Choroid plexus epithelial cell (primary cell): ENCODE data around the gene ZNF532.

Experiments used
- DNase-seq: peaks from one replicate; pipeline ENCODE4 v3.0.0-alpha.2; 2010; ENCODE audit warnings: low read depth
- H3K4me3 ChIP-seq: 2 replicates; pipeline ENCODE4 v1.5.1; 2011; ENCODE audit warnings: low read depth, mild to moderate bottlenecking, control low read depth, low read length, moderate library complexity
- CTCF ChIP-seq: conservative IDR thresholded peaks from 2 replicates; pipeline ENCODE4 v1.5.1; 2011; ENCODE audit warnings: low read depth, mild to moderate bottlenecking, control low read depth, inconsistent platforms, low read length, moderate library complexity

ZNF532 gene

DNA sequence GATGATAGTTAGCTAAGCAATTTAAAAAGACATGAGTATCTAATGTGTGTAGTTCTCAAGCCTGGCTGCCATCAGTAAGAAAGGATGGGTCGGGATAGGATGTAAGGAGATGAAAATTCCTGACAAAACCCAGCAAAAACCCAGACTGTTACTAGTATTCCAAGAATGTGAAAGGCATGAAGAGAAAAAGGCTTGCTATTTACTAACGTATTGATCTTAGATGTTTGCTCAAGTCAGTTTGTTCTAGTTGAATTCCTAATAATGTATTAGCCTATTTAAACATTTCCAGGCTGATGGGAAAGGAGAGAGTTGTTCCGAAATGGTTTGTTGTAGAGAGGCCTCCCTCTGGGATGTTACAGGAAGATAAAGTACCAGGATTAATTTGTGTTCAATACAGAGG is 88.2 kb downstream of the ZNF532 start:
- DNase-seq = no peak
- H3K4me3 ChIP-seq = no peak overlapping the region
- TF ChIP-seq CTCF = no peak

DNA sequence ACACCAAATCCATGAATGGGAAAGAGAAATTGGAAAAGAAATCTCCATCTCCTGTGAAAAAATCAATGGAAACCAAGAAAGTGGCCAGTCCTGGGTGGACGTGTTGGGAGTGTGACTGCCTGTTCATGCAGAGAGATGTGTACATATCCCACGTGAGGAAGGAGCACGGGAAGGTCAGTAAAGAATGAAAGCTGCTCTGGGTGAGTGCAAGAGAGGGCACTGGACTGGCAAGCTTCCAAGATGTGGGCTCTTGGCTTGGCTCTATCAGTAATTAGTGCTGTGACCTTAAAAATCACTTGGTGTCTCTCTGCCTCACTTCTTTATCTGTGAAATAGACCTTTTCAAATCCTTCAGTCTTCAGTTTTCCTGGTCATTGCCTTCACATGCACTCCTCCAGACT is 89.0 kb downstream of the ZNF532 start:
- H3K4me3 ChIP-seq = no peak overlapping the region
- no peak for TF ChIP-seq CTCF
- no peak for DNase-seq

DNA sequence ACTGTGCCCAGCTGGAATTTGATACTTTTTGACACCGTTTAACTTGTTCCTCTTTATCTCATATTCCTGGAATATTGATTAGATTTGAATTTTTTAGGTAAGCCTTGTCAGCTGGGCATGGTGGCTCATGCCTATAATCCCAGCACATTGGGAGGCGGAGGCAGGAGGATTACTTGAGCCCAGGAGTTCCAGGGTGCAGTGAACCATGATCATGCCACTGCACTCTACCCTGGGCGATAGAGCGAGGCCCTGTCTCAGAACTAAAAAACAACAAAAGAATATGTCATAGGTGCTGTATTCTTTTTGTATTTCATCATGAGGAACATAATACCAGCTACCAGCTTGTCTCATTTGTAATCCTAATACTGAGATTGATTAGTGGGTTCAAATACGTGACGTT is 90.3 kb downstream of the ZNF532 start:
- no peak overlapping the region for H3K4me3 ChIP-seq
- TF ChIP-seq CTCF = no peak
- no peak for DNase-seq

- TF ChIP-seq CTCF = no peak
- no peak overlapping the region for H3K4me3 ChIP-seq
- DNase-seq = no peak
These were observed 91.1 kb downstream of the ZNF532 start for GRCh38 chr18:58955738-58956137.

DNA sequence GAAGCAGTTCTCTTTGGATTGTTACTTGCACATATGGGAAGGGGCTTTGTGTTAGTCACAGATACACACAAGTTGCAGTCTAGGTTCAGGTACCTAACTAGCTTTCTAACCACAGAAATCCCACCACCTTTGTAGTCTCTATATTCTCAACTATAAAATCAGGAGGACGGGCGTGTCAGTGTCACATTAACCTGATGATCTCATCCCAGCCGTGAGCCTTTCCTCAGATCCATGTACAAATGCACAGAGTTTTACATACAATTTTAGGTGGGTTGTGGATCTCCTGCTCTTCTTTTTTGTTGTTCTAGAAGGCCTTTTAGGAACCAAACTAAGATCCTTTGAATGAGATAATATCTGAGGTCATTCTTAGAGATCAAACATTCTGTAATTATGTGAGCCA is 94.0 kb downstream of the ZNF532 start:
- no peak overlapping the region for H3K4me3 ChIP-seq
- TF ChIP-seq CTCF = no peak
- DNase-seq = no peak

DNA sequence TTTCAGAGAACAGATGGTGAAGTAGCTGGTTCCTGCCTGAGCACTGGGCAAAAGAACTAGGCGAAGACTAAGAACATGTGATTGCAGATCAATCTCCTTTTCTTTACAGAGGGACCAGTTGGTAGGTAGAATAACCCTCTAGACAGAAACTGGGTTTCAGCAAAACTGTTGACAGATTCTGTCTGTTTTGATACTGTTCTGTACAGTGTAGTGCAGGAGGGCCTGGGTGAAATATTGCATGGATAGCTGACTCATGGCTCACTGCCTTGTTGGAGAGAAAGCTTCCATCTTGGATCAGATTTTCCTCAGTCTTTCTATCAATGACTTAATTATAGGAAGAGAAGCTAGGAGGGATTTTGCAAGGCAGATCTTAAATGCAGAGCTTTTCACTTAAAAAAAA is 95.8 kb downstream of the ZNF532 start:
- TF ChIP-seq CTCF = no peak
- no peak for DNase-seq
- H3K4me3 ChIP-seq = no peak overlapping the region

DNA sequence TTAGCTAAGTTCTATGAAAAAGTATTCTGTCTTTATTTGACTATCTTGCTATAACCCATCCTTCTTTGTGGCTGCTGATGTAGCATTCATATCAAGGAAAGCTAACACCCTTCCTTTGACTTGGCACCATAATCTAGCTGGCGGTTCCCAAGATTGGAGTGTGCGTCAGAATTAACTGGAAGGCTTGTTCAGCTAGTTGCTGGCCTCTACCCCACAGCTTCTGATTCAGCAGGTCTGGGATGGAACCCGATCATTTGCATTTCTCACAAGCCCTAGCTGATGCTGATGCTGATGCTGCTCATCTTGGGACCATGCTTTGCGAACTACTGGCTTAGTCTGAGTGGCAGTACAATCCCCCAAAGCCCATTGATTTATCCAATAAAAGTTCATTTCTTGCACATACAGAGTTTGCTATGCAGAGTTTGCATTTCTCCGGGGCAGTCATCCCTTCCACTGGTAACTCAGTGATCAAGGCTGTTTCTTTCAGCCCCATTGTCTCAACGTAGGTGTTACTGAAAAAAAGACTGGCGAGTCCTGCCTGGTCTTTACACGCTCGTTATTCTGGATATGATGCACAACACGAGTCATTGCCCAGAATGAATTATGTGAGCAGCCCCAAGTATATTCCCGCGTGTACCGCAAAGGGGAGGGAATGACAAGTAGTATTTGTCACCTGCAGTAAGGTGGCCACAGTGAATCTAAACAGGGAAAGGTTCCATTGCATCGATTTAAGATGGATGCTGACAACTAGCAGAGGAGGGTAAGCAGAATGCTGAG is 96.5 kb downstream of the ZNF532 start:
- H3K4me3 ChIP-seq = no peak overlapping the region
- no peak for DNase-seq
- TF ChIP-seq CTCF = no peak
